Measurements from ENCODE around the gene YY1. TPM values are rescaled to one million over a fixed set of nuclear protein-coding genes. Genes with fewer than 3 reads are reported as not detected.

The YY1 gene
- total and polyA plus RNA-seq, 2 experiments from 2014 or later, result 88.2 to 128 TPM

DNA sequence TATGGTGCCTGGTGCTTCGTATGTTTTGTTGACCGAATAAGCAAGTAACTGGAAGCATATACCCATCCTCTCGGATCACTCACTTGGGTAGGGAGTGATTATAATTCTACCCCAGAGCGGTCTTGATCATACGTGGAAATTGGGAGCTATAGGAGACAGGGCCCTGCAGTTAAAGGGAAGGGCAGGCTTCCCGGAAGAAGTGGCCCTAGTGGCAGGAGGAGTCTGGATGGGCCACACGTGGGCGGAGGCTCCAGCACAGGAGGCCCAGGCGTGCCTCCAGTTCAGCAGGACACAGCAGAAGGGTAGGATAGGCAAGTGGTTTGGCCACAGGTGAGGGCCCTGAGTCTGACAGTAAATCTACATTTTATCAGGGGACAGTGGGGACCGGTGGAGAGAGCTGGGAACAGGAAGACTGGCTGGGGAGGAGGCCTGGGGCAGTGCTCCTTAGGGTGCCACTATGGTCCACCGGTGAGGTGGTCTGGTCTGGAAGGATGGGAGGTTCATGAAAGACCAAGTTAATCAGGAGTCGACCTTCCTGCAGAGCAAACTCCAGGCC, 23.5 kb upstream of the YY1 start:
- Histone ChIP-seq H3K79me2 (replicated peaks; ENCODE audit: insufficient read depth) (peaks cover 47% of the 10 kb centered on the region), H4K20me1 (replicated peaks; ENCODE audit: insufficient read depth) (no peaks in the 10 kb centered on the region; the same call in 1 of the 2 replicates), H3F3A (replicated peaks; ENCODE audit: low read depth) (peaks cover 14% of the 10 kb centered on the region), H3K4me3 (peak overlapping the region; percentile 87; the same call in 1 of the 2 replicates), H3K27me3 (ENCODE audit: insufficient read depth) (no peaks in the 10 kb centered on the region), H3K27ac (ENCODE audit: low read depth) (peak overlapping the region; percentile 97), H3K4me1 (ENCODE audit: insufficient read depth) (peaks cover 17% of the 10 kb centered on the region), H3K36me3 (ENCODE audit: insufficient read depth) (no peaks in the 10 kb centered on the region; the same call in 1 of the 2 replicates), H3K9me2 (ENCODE audit: insufficient read depth) (no peaks in the 10 kb centered on the region), H2AFZ (no peak overlapping the region), H3K4me2 (peak overlapping the region; percentile 81)
- no peak for TF ChIP-seq EZH2 (IDR thresholded peaks at IDR 0.05; ENCODE audit: low read depth, unreplicated experiment)
- TF ChIP-seq NANOG (IDR thresholded peaks at IDR 0.05; ENCODE audit: borderline replicate concordance), result no peak
- TF ChIP-seq POLR2AphosphoS5 (IDR thresholded peaks at IDR 0.05; ENCODE audit: low read depth), result no peak
- Mint-ChIP-seq H3K4me1 (peaks cover 20% of the 10 kb centered on the region), H3K27ac (peak overlapping the region; percentile 95; the same call in 1 of the 2 replicates), H3K27me3 (ENCODE audit: insufficient read depth, low read depth, poor library complexity) (peaks cover 6% of the 10 kb centered on the region), H3K36me3 (ENCODE audit: low read depth) (no peaks in the 10 kb centered on the region), H3K4me3 (peak overlapping the region; percentile 73; the same call in 1 of the 3 replicates), H3K9me3 (no peaks in the 10 kb centered on the region)
- ATAC-seq (no peak), DNase-seq (ENCODE audit: low spot score) (no peak)

DNA sequence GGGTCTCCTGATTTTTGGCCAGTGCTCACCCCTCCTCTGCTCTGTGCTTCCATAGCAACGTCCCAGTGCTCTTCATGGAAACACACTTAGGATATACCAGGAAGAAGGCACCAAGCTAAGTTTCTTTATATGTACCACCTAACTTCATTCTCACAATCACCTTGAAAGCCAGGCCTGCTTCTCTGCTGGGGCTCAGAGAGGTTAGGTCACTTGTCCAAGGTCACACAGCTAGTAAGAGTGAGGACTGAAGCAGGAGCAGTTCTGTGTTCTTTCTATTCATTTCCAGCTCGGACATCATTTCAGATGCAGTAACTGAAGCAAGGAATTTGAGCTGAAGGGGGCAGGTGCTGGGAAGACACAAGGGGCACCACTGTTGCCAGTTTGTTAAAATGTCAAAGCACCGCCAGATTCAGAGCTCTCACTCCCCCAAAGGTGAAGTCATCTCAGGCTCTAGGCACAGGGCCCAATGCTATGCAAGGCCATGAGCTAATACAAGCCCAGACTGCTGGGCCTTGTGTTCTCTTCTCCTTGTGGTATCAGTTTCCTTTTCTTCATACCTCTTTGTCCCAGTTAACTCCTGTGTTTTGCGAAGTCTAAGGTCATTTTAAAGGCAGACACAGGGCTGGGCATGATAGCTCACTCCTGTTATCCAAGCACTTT, 19.7 kb upstream of the YY1 start:
- no peak overlapping the region for H2AFZ ChIP-seq
- Mint-ChIP-seq H3K36me3 (ENCODE audit: low read depth) (no peaks in the 10 kb centered on the region), H3K27me3 (ENCODE audit: insufficient read depth, low read depth, poor library complexity) (peaks cover 7% of the 10 kb centered on the region), H3K4me1 (peaks cover 18% of the 10 kb centered on the region), H3K9me3 (no peaks in the 10 kb centered on the region), H3K27ac (no peak overlapping the region), H3K4me3 (no peak overlapping the region)
- H3K4me2 ChIP-seq, result no peak overlapping the region
- no peak for ATAC-seq
- no peaks in the 10 kb centered on the region for H3K27me3 ChIP-seq (ENCODE audit: insufficient read depth)
- H3F3A ChIP-seq (replicated peaks; ENCODE audit: low read depth), result peaks cover 24% of the 10 kb centered on the region
- H3K9me2 ChIP-seq (ENCODE audit: insufficient read depth), result no peaks in the 10 kb centered on the region
- H3K36me3 ChIP-seq (ENCODE audit: insufficient read depth), result no peaks in the 10 kb centered on the region; the same call in 1 of the 2 replicates
- no peak overlapping the region for H3K4me3 ChIP-seq
- DNase-seq (ENCODE audit: low spot score), result no peak
- H3K4me1 ChIP-seq (ENCODE audit: insufficient read depth), result peaks cover 49% of the 10 kb centered on the region
- no peaks in the 10 kb centered on the region; the same call in 1 of the 2 replicates for H4K20me1 ChIP-seq (replicated peaks; ENCODE audit: insufficient read depth)
- H3K79me2 ChIP-seq (replicated peaks; ENCODE audit: insufficient read depth), result peaks cover 70% of the 10 kb centered on the region
- TF ChIP-seq, protein P1, sequence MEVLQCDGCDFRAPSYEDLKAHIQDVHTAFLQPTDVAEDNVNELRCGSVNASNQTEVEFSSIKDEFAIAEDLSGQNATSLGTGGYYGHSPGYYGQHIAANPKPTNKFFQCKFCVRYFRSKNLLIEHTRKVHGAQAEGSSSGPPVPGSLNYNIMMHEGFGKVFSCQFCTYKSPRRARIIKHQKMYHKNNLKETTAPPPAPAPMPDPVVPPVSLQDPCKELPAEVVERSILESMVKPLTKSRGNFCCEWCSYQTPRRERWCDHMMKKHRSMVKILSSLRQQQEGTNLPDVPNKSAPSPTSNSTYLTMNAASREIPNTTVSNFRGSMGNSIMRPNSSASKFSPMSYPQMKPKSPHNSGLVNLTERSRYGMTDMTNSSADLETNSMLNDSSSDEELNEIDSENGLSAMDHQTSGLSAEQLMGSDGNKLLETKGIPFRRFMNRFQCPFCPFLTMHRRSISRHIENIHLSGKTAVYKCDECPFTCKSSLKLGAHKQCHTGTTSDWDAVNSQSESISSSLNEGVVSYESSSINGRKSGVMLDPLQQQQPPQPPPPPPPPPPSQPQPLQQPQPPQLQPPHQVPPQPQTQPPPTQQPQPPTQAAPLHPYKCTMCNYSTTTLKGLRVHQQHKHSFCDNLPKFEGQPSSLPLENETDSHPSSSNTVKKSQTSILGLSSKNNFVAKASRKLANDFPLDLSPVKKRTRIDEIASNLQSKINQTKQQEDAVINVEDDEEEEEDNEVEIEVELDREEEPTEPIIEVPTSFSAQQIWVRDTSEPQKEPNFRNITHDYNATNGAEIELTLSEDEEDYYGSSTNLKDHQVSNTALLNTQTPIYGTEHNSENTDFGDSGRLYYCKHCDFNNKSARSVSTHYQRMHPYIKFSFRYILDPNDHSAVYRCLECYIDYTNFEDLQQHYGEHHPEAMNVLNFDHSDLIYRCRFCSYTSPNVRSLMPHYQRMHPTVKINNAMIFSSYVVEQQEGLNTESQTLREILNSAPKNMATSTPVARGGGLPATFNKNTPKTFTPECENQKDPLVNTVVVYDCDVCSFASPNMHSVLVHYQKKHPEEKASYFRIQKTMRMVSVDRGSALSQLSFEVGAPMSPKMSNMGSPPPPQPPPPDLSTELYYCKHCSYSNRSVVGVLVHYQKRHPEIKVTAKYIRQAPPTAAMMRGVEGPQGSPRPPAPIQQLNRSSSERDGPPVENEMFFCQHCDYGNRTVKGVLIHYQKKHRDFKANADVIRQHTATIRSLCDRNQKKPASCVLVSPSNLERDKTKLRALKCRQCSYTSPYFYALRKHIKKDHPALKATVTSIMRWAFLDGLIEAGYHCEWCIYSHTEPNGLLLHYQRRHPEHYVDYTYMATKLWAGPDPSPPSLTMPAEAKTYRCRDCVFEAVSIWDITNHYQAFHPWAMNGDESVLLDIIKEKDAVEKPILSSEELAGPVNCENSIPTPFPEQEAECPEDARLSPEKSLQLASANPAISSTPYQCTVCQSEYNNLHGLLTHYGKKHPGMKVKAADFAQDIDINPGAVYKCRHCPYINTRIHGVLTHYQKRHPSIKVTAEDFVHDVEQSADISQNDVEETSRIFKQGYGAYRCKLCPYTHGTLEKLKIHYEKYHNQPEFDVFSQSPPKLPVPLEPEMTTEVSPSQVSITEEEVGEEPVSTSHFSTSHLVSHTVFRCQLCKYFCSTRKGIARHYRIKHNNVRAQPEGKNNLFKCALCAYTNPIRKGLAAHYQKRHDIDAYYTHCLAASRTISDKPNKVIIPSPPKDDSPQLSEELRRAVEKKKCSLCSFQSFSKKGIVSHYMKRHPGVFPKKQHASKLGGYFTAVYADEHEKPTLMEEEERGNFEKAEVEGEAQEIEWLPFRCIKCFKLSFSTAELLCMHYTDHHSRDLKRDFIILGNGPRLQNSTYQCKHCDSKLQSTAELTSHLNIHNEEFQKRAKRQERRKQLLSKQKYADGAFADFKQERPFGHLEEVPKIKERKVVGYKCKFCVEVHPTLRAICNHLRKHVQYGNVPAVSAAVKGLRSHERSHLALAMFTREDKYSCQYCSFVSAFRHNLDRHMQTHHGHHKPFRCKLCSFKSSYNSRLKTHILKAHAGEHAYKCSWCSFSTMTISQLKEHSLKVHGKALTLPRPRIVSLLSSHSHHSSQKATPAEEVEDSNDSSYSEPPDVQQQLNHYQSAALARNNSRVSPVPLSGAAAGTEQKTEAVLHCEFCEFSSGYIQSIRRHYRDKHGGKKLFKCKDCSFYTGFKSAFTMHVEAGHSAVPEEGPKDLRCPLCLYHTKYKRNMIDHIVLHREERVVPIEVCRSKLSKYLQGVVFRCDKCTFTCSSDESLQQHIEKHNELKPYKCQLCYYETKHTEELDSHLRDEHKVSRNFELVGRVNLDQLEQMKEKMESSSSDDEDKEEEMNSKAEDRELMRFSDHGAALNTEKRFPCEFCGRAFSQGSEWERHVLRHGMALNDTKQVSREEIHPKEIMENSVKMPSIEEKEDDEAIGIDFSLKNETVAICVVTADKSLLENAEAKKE (CRISPR knock-in tag; IDR thresholded peaks at IDR 0.05), result no peak
- TF ChIP-seq STAT1 (IDR thresholded peaks at IDR 0.05; ENCODE audit: unreplicated experiment), result no peak
- H3K27ac ChIP-seq (ENCODE audit: low read depth), result no peak overlapping the region; the same call in 1 of the 2 replicates
